Panc1 (cell line): Measurements from ENCODE around the gene ZSCAN20. TPM values are rescaled to one million over a fixed set of nuclear protein-coding genes. Genes with fewer than 3 reads are reported as not detected.
"Not testable (repeated sequence)": the region's sequence is repeated elsewhere in the genome, so short reads cannot be mapped to it uniquely, and the experiment has no call there.

Experiments
- ATAC-seq: fragments of 200-7000 bp; cut with Tn5 transposase; 2 replicates; pipeline ENCODE4 v1.9.1; 2020; ENCODE audit warnings: mild to moderate bottlenecking, moderate library complexity
- BruUV-seq: library from RNA; stranded (reverse); fragments of 400-500 nt; replicated peaks from 2 replicates; lab custom pipeline; 2021; lab: Mats Ljungman, UMichigan
- CTCF ChIA-PET: fragments of 300-600 bp; sonication (Branson Sonifier 250); formaldehyde crosslinking; loops from one replicate; lab custom pipeline; 2022; ENCODE audit warnings: antibody characterized with exemption; lab: Charles Lee
- POLR2A ChIA-PET: fragments of 300-600 bp; sonication (Branson Sonifier 250); formaldehyde crosslinking; loops from one replicate; lab custom pipeline; 2022; ENCODE audit warnings: antibody characterized with exemption; lab: Charles Lee
- DNase-seq: peaks from one replicate; pipeline ENCODE4 v3.0.0-alpha.2; 2010; ENCODE audit warnings: low read depth, low spot score
- H3K27ac ChIP-seq: 2 replicates; pipeline ENCODE4 v1.5.1; 2011; ENCODE audit warnings: mild to moderate bottlenecking, low read length, inconsistent platforms
- H3K27me3 ChIP-seq: fragments of 200-500 bp; sonication (Bioruptor generic); 2 replicates; pipeline ENCODE4 v1.6.0; 2014; ENCODE audit warnings: low read length, inconsistent platforms; ENCODE audit not compliant: control insufficient read depth, insufficient read depth
- H3K36me3 ChIP-seq: fragments of 200-500 bp; sonication (Bioruptor generic); 2 replicates; pipeline ENCODE4 v1.5.1; 2014; ENCODE audit warnings: inconsistent platforms, mild to moderate bottlenecking, low read length, moderate library complexity; ENCODE audit not compliant: control insufficient read depth, insufficient read depth
- H3K4me1 ChIP-seq: 2 replicates; pipeline ENCODE4 v1.5.1; 2011; ENCODE audit warnings: inconsistent platforms, mild to moderate bottlenecking, low read length, moderate library complexity; ENCODE audit not compliant: control insufficient read depth, insufficient read depth
- H3K4me3 ChIP-seq, 2 experiments: 2 replicates each; pipeline ENCODE4 v1.5.1; 2011 to 2012; ENCODE audit warnings: low read depth in 2 of 2, low read length in 2 of 2, mild to moderate bottlenecking in 2 of 2, inconsistent platforms in 1 of 2, moderate library complexity in 1 of 2
- H3K9me3 ChIP-seq: fragments of 200-500 bp; sonication (Bioruptor generic); 2 replicates; pipeline ENCODE4 v1.5.1; 2014; ENCODE audit warnings: low read depth, mild to moderate bottlenecking, inconsistent platforms, low read length, moderate library complexity; ENCODE audit not compliant: control insufficient read depth, insufficient read depth
- CTCF ChIP-seq: fragments of 450-650 bp; IDR thresholded peaks from 2 replicates; pipeline ENCODE4 v1.5.1; 2017; ENCODE audit warnings: mild to moderate bottlenecking
- POLR2AphosphoS5 ChIP-seq: IDR thresholded peaks from 2 replicates; pipeline ENCODE4 v1.6.1; 2012; ENCODE audit warnings: mild to moderate bottlenecking, low read depth, low read length, moderate library complexity
- REST ChIP-seq, 2 experiments: IDR thresholded peaks; 2 replicates each; pipeline ENCODE4 v1.6.1; 2011 to 2012; ENCODE audit warnings: low read depth in 2 of 2, control low read depth in 1 of 2, low read length in 1 of 2, mild to moderate bottlenecking in 1 of 2, moderate library complexity in 1 of 2; ENCODE audit not compliant: insufficient read depth in 1 of 2
- SIN3A ChIP-seq: IDR thresholded peaks from 2 replicates; pipeline ENCODE4 v1.6.1; 2012; ENCODE audit warnings: low read depth, mild to moderate bottlenecking, low read length, moderate library complexity, borderline replicate concordance; ENCODE audit not compliant: insufficient read depth
- TCF7L2 ChIP-seq: IDR thresholded peaks from 2 replicates; pipeline ENCODE4 v1.6.1; 2011; ENCODE audit warnings: mild to moderate bottlenecking, low read depth, low read length, inconsistent platforms
- in situ Hi-C: cut with HindIII; loops from 2 replicates; pipeline ENCODE4 v1.10.0; 2016; ENCODE audit warnings: low sequenced_read_pairs, low pct_unique_long_range_greater_than_20kb
- intact Hi-C: fragments of 100-400 bp; cut with micrococcal nuclease; formaldehyde crosslinking; loops from one replicate; pipeline ENCODE4 v1.10.0; 2022; ENCODE audit not compliant: unreplicated experiment
- total RNA-seq: library from RNA; stranded (reverse); gene quantifications from one replicate; pipeline ENCODE4 v1.2.1, GENCODE V29; 2021; ENCODE audit not compliant: unreplicated experiment

ZSCAN20 gene
- total RNA-seq, 1 experiment from 2014 or later = 6.9 TPM

GRCh38 chr1:33508151-33508550 is 35.7 kb downstream of the ZSCAN20 start:
- H3K9me3 ChIP-seq = no peaks in the 10 kb centered on the region
- CTCF ChIA-PET = no interaction called here
- intact Hi-C loops = no loop called here
- no peaks in the 10 kb centered on the region for H3K36me3 ChIP-seq
- H3K27me3 ChIP-seq = no peaks in the 10 kb centered on the region; the same call in none of the 2 replicates
- no TSS peak for BruUV-seq
- ATAC-seq = no peak
- H3K4me3 ChIP-seq = no peak overlapping the region
- POLR2A ChIA-PET = no interaction called here
- in situ Hi-C loops = no loop called here
- H3K27ac ChIP-seq = no peak overlapping the region
- no peaks in the 10 kb centered on the region for H3K4me1 ChIP-seq
- TF ChIP-seq TCF7L2 (no peak), REST (IDR thresholded peaks at IDR 0.05; ENCODE audit: insufficient read depth in 1 of 2, low read depth in 2 of 2, low read length in 1 of 2) (no peak), SIN3A (no peak), POLR2AphosphoS5 (no peak), CTCF (no peak)
- DNase-seq = no peak

- H3K36me3 ChIP-seq, BruUV-seq, H3K4me3 ChIP-seq, DNase-seq, ATAC-seq, H3K4me1 ChIP-seq, POLR2A ChIA-PET, intact Hi-C loops, H3K27me3 ChIP-seq, H3K27ac ChIP-seq, CTCF ChIA-PET, in situ Hi-C loops, H3K9me3 ChIP-seq: not testable (repeated sequence)
These were observed 36.8 kb downstream of the ZSCAN20 start for GRCh38 chr1:33509276-33509675.

- H3K4me3 ChIP-seq = no peak overlapping the region
- H3K36me3 ChIP-seq = no peaks in the 10 kb centered on the region
- CTCF ChIA-PET = no interaction called here
- no peaks in the 10 kb centered on the region for H3K9me3 ChIP-seq
- ATAC-seq (no peak), DNase-seq (no peak)
- POLR2A ChIA-PET = no interaction called here
- no TSS peak for BruUV-seq
- in situ Hi-C loops = no loop called here
- TF ChIP-seq REST (IDR thresholded peaks at IDR 0.05; ENCODE audit: insufficient read depth in 1 of 2, low read depth in 2 of 2, low read length in 1 of 2) (no peak), POLR2AphosphoS5 (no peak), SIN3A (no peak), CTCF (no peak), TCF7L2 (no peak)
- H3K4me1 ChIP-seq = no peaks in the 10 kb centered on the region
- no peaks in the 10 kb centered on the region; the same call in none of the 2 replicates for H3K27me3 ChIP-seq
- no peak overlapping the region for H3K27ac ChIP-seq
- intact Hi-C loops = no loop called here
These were observed 40.0 kb downstream of the ZSCAN20 start for GRCh38 chr1:33512226-33513011.
